Heart right ventricle (tissue), 16 donors: Measurements from ENCODE around the gene TMEM18. TPM values are rescaled to one million over a fixed set of nuclear protein-coding genes. Genes with fewer than 3 reads are reported as not detected.

Source experiments
- ATAC-seq, 8 donors: fragments of 200-7000 bp; cut with Tn5 transposase; one replicate each; pipeline ENCODE4 v1.9.1; 2020; ENCODE audit warnings: mild to moderate bottlenecking in 8 of 8, moderate library complexity in 8 of 8, moderate number of reproducible peaks in 1 of 8
- DNase-seq, 2 donors: peaks; one replicate each; pipeline ENCODE4 v3.0.0-alpha.2; 2020
- H3K27ac ChIP-seq, 10 donors: fragments of 200-600 bp; sonication (generic) in 2 of 10; one replicate each; pipeline versions ENCODE4 v1.5.0 to v1.8.0; 2020 to 2022; ENCODE audit warnings: mild to moderate bottlenecking in 3 of 10
- H3K27me3 ChIP-seq, 7 donors: fragments of 200-600 bp; one replicate each; pipeline ENCODE4 v1.8.0; 2021 to 2022; ENCODE audit warnings: mild to moderate bottlenecking in 2 of 7
- H3K36me3 ChIP-seq, 9 donors: fragments of 200-600 bp; sonication (generic) in 1 of 9; one replicate each; pipeline versions ENCODE4 v1.5.0 to v1.8.0; 2020 to 2022; ENCODE audit warnings: mild to moderate bottlenecking in 2 of 9
- H3K4me1 ChIP-seq, 9 donors: fragments of 200-600 bp; sonication (generic) in 1 of 9; one replicate each; pipeline versions ENCODE4 v1.5.0 to v1.8.0; 2020 to 2022; ENCODE audit warnings: mild to moderate bottlenecking in 4 of 9
- H3K4me3 ChIP-seq, 10 donors: fragments of 200-600 bp; sonication (generic) in 2 of 10; one replicate each; pipeline versions ENCODE4 v1.5.0 to v1.8.0; 2020 to 2022; ENCODE audit warnings: mild to moderate bottlenecking in 7 of 10, moderate library complexity in 2 of 10
- H3K9me3 ChIP-seq, 11 donors: fragments of 200-600 bp in 10 of 11; sonication (generic) in 2 of 11; one replicate each; pipeline versions ENCODE4 v1.5.0 to v1.8.0; 2013 to 2022; ENCODE audit warnings: mild to moderate bottlenecking in 2 of 11, control low read depth in 1 of 11, moderate library complexity in 1 of 11
- WGBS, 2 donors: extraction: QIAGEN DNeasy Blood & Tissue Kit; methylation state at CpG; one replicate each; pipeline ENCODE4 v1.1.7; 2013; ENCODE audit warnings: inconsistent platforms in 1 of 2; 5-methylcytosine and 5-hydroxymethylcytosine counted together
- intact Hi-C, 10 donors: fragments of 100-400 bp; cut with DNase I; formaldehyde crosslinking; loops; one replicate each; pipeline versions ENCODE4 v1.11.1 to v1.14.2; 2022
- polyA plus RNA-seq, 2 donors: library from polyadenylated mRNA; stranded (reverse); fragments of 200-250 nt; gene quantifications; one replicate each; pipeline ENCODE4 v1.2.3, GENCODE V29; 2013
- total RNA-seq, 10 donors: library from RNA; stranded (reverse); fragmentation: NEBNext Ultra II Directional in 3 of 10; extraction: Animal tissue kit (Norgen Biotek cat#: 25700) in 3 of 10; gene quantifications; one replicate each; pipeline versions ENCODE4 v1.2.1 to v1.2.4, GENCODE V29; 2021 to 2023
- TF ChIP-seq, protein P1 (sequence below), 9 donors: fragments of 200-600 bp; sonication (generic) in 2 of 9; IDR thresholded peaks; one replicate each; pipeline versions ENCODE4 v1.5.0 to v1.8.0; 2021 to 2022; ENCODE audit warnings: antibody characterized with exemption in 9 of 9, mild to moderate bottlenecking in 5 of 9, moderate library complexity in 1 of 9
- donor health status: Arrhythmogenic right ventricular cardiomyopathy.
- donor health status: ischemic (EF 13 %, LVEDD 7.1; RV severe dilation, severe dysfunction).
- donor health status: healthy with polysubstance abuse.
- donor health status: DM: no; HTN: yes; CAD: no.
- donor health status: DM: no; HTN: no; CAD: no.
- donor health status: ischemic (EF 25% LVEDD 6.9; RV normal size, moderate dysfunction).
- donor health status: ischemic (EF 25% LVEDD 5.7; RV mildly dilated, moderate dysfunction).
- donor health status: healthy.
- donor health status: DM: yes; HTN: yes; CAD: no.
- donor health status: Ischemic cardiomyopathy.
- donor health status: ischemic (EF 35%, LVEDD 5.7; RV mildly dilated, moderate dysfunction).
- donor health status: nonischemic (EF 11% LVEDD 7.7; RV severe dilation, severe dysfunction).
- donor health status: DM: yes; HTN: yes; CAD: no.
- donor health status: PGD.
- donor health status: ischemic (EF 29% LVEDD 5.4; RV normal size, mild dysfunction).
- donor health status: nonischemic (EF 23%, LVEDD 6.1; RV moderate dilation, normal function).

Gene TMEM18
- total and polyA plus RNA-seq, 12 donors: 10.1 to 21.9 (median 12.2) TPM

DNA sequence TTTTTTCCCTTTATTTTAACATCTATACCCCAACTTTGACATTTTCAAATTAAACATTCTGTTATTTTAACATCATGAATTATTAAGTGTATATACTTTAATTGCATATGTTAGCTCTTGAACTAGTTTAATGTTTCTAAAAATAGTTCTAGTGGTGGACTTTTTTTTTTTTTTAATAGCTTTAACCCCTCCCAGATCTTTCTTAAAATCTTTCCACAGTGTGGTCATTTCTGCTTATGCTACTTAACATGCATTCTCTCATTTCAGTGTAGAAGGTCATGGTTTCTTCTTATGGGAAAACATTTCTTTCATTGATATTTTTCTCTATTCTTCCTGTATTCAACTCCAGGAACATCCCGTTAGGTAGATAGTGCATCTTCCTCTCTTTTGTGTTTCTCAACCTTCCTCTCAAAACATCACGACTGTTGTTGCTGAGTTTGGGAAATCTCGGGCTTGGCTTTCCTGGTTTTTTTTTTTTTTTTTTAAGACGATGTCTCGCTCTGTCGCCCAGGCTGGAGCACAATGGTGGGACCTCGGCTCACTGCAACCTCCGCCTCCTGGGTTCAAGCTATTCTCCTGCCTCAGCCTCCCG is 849 bp upstream of the TMEM18 start:
- Histone ChIP-seq H3K27ac (peak overlapping the region in 9 of 10 donors; percentile 94 to 100 (median 98)), H3K9me3 (no peaks in the 10 kb centered on the region), H3K36me3 (peaks cover 0 to 11% (median 0%) of the 10 kb centered on the region in 9 donors), H3K4me1 (peaks cover 0 to 32% (median 10%) of the 10 kb centered on the region in 9 donors), H3K4me3 (peak overlapping the region; percentile 64 to 93 (median 80)), H3K27me3 (no peaks in the 10 kb centered on the region)
- intact Hi-C loops: no loop called here
- TF ChIP-seq, protein P1, sequence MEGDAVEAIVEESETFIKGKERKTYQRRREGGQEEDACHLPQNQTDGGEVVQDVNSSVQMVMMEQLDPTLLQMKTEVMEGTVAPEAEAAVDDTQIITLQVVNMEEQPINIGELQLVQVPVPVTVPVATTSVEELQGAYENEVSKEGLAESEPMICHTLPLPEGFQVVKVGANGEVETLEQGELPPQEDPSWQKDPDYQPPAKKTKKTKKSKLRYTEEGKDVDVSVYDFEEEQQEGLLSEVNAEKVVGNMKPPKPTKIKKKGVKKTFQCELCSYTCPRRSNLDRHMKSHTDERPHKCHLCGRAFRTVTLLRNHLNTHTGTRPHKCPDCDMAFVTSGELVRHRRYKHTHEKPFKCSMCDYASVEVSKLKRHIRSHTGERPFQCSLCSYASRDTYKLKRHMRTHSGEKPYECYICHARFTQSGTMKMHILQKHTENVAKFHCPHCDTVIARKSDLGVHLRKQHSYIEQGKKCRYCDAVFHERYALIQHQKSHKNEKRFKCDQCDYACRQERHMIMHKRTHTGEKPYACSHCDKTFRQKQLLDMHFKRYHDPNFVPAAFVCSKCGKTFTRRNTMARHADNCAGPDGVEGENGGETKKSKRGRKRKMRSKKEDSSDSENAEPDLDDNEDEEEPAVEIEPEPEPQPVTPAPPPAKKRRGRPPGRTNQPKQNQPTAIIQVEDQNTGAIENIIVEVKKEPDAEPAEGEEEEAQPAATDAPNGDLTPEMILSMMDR (IDR thresholded peaks at IDR 0.05): no peak
- WGBS, 2 donors: 72 to 73% methylated on average over 9 of the region's 9 CpGs
- DNase-seq (no peak), ATAC-seq (no peak)

DNA sequence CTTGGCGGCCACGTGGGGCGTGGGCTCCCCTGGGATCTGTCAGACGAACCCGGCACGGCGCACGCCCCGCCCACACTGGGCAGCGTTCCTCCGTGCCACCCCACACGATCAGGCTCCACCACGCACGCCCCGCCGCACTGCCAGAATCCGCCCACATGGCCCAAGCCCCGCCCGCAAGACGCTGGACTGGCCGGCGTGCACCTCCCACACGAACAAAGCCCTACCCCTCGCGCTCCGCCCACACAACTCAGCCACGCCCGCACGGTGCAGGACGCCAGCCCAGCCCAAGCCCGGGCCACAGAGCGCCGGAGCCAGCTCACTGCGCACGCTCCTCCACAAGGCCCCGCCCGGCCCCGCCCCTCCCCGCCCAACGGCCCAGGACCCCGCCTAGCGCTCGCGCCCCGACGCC is 555 bp downstream of the TMEM18 start:
- TF ChIP-seq, protein P1 (IDR thresholded peaks at IDR 0.05): no peak
- peaks cover 0 to 32% (median 10%) of the 10 kb centered on the region in 9 donors for H3K4me1 ChIP-seq
- H3K27me3 ChIP-seq: no peaks in the 10 kb centered on the region
- peaks cover 0 to 25% (median 6%) of the 10 kb centered on the region in 9 donors for H3K36me3 ChIP-seq
- WGBS, 2 donors: 1% methylated on average over 38 to 46 of the region's 46 CpGs
- H3K27ac ChIP-seq: peak overlapping the region in 8 of 10 donors; percentile 16 to 100 (median 98)
- peak; percentile 99 to 100 for DNase-seq
- intact Hi-C loops: no loop called here
- peak; percentile 92 to 97 (median 93) for ATAC-seq
- H3K4me3 ChIP-seq: peak overlapping the region in 9 of 10 donors; percentile 64 to 93 (median 80)
- no peaks in the 10 kb centered on the region for H3K9me3 ChIP-seq

DNA sequence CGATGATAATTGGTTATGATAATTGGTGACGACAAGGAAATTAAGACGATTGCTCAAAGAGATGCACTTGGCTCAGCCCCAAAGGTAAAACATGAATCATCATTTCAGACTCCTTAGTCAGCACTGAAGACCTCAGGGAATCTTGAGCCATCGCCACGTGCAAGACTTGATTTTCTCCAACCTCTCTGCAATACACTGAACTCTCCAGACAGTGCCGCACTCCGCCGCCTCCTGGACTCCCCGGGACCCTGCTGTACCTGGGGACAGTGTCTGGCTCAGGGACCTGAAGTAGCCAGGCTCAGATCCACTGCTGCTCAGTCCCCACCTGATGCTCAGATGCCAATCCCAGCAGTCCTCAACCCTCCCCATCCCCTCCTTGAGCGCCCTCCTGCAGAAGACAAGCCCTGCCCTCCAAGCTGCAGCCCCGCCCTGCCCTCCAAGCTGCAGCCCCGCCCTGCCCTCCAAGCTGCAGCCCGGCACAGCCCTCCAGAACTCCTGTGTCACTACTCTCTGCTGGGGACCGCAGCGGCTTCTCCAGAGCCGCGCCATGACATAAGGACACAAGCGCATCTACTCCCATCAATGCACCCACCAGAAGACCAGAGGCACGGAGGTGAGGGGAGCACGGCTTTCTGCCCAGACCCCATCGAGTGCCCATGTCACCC is 1.1 kb downstream of the TMEM18 start:
- Histone ChIP-seq H3K4me1 (peaks cover 0 to 32% (median 10%) of the 10 kb centered on the region in 9 donors), H3K9me3 (no peaks in the 10 kb centered on the region), H3K36me3 (peaks cover 0 to 26% (median 6%) of the 10 kb centered on the region in 9 donors), H3K27me3 (no peaks in the 10 kb centered on the region), H3K27ac (peak overlapping the region in 8 of 10 donors; percentile 16 to 100 (median 76)), H3K4me3 (peak overlapping the region in 9 of 10 donors; percentile 53 to 93 (median 79))
- 10 to 24% methylated on average over 21 of the region's 21 CpGs for WGBS, 2 donors
- peak in 1 of 2 donors; percentile 23 for DNase-seq
- TF ChIP-seq, protein P1 (IDR thresholded peaks at IDR 0.05): peak in 1 of 9 donors; percentile 30
- ATAC-seq: peak in 6 of 8 donors; percentile 3 to 24 (median 10)
- intact Hi-C loops: no loop called here

DNA sequence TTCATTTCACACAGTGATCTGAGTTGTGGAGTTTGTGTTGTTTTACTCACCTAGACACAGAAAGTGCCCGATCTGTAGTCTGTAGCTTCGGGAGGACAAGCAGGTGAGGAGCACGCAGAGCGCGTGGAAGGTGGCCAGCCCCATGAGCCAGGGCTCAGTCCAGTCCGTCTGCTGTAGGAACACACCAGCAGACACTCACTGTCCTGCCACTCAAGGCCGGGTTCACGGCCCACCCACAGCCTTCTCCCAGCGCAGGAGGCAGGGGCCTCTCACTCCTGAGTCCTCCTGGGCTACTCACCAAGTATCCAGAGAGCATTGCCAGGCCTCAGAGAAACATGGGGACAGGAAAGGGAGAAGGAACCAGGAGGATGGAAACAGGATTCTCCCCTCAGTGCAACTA is 1.7 kb downstream of the TMEM18 start:
- DNase-seq (no peak), ATAC-seq (no peak)
- H3K27ac ChIP-seq: no peak overlapping the region
- H3K4me1 ChIP-seq: peaks cover 0 to 32% (median 10%) of the 10 kb centered on the region in 9 donors
- no peak overlapping the region for H3K4me3 ChIP-seq
- no peaks in the 10 kb centered on the region for H3K9me3 ChIP-seq
- no peaks in the 10 kb centered on the region for H3K27me3 ChIP-seq
- intact Hi-C loops: no loop called here
- TF ChIP-seq, protein P1 (IDR thresholded peaks at IDR 0.05): no peak
- peaks cover 0 to 32% (median 6%) of the 10 kb centered on the region in 9 donors for H3K36me3 ChIP-seq
- 90 to 94% methylated on average over 9 of the region's 9 CpGs for WGBS, 2 donors
